ENCODE measurements around the gene MYO1D. TPM values are rescaled to one million over a fixed set of nuclear protein-coding genes. Genes with fewer than 3 reads are reported as not detected.

MYO1D gene
- total and polyA plus RNA-seq, 8 donors, result 22.0 to 92.8 (median 27.4) TPM

GRCh38 chr17:32815460-32815859 is 61.5 kb downstream of the MYO1D start:
- no peaks in the 10 kb centered on the region for H3K9me3 ChIP-seq
- H3K36me3 ChIP-seq, result no peaks in the 10 kb centered on the region
- H3K27ac ChIP-seq, result no peak overlapping the region
- DNase-seq, result no peak
- no peak for TF ChIP-seq CTCF (IDR thresholded peaks at IDR 0.05)
- no peak overlapping the region for H3K4me3 ChIP-seq
- H3K27me3 ChIP-seq, result no peaks in the 10 kb centered on the region
- H3K4me1 ChIP-seq, result no peaks in the 10 kb centered on the region
- intact Hi-C loops (cut with DNase I), result no loop called here
- no peak for ATAC-seq

GRCh38 chr17:32814836-32815235 is 62.1 kb downstream of the MYO1D start:
- no peaks in the 10 kb centered on the region for H3K27me3 ChIP-seq
- intact Hi-C loops (cut with DNase I), result no loop called here
- no peak for DNase-seq
- H3K27ac ChIP-seq, result no peak overlapping the region
- no peak for ATAC-seq
- H3K4me3 ChIP-seq, result no peak overlapping the region
- TF ChIP-seq CTCF (IDR thresholded peaks at IDR 0.05), result no peak
- H3K36me3 ChIP-seq, result no peaks in the 10 kb centered on the region
- H3K4me1 ChIP-seq, result no peaks in the 10 kb centered on the region
- no peaks in the 10 kb centered on the region for H3K9me3 ChIP-seq

- Histone ChIP-seq H3K4me1 (no peaks in the 10 kb centered on the region), H3K4me3 (no peak overlapping the region), H3K27ac (no peak overlapping the region), H3K36me3 (no peaks in the 10 kb centered on the region), H3K27me3 (no peaks in the 10 kb centered on the region), H3K9me3 (no peaks in the 10 kb centered on the region)
- ATAC-seq, result peak; percentile 17
- no peak for DNase-seq
- TF ChIP-seq CTCF (IDR thresholded peaks at IDR 0.05), result no peak
- intact Hi-C loops (cut with DNase I), result no loop called here
These were observed 63.9 kb downstream of the MYO1D start for GRCh38 chr17:32813021-32813420.

- Histone ChIP-seq H3K27me3 (no peaks in the 10 kb centered on the region), H3K27ac (no peak overlapping the region), H3K36me3 (no peaks in the 10 kb centered on the region), H3K4me1 (peaks cover 0 to 3% of the 10 kb centered on the region in 2 donors), H3K4me3 (no peak overlapping the region), H3K9me3 (no peaks in the 10 kb centered on the region)
- ATAC-seq (no peak), DNase-seq (no peak)
- TF ChIP-seq CTCF (IDR thresholded peaks at IDR 0.05), result no peak
- intact Hi-C loops (cut with DNase I), result no loop called here
These were observed 66.2 kb downstream of the MYO1D start for GRCh38 chr17:32810690-32811089.

- H3K4me1 ChIP-seq, result peaks cover 0 to 3% of the 10 kb centered on the region in 2 donors
- no peaks in the 10 kb centered on the region for H3K27me3 ChIP-seq
- H3K4me3 ChIP-seq, result no peak overlapping the region
- no peak for TF ChIP-seq CTCF (IDR thresholded peaks at IDR 0.05)
- no peaks in the 10 kb centered on the region for H3K9me3 ChIP-seq
- ATAC-seq (no peak), DNase-seq (no peak)
- H3K36me3 ChIP-seq, result no peaks in the 10 kb centered on the region
- no peak overlapping the region for H3K27ac ChIP-seq
- intact Hi-C loops (cut with DNase I), result no loop called here
These were observed 69.3 kb downstream of the MYO1D start for GRCh38 chr17:32807577-32807976.
